Fibroblast of skin of left quadriceps (primary cell): ENCODE results near the gene PIEZO1.

Experiments used
- DNase-seq, 2 experiments: peaks; one replicate each; pipeline ENCODE4 v3.0.0-alpha.2; 2013; ENCODE audit warnings: low read depth in 2 of 2

PIEZO1 gene

GRCh38 chr16:88815901-88816589 is 31.0 kb upstream of the PIEZO1 start:
- no peak for DNase-seq

DNA sequence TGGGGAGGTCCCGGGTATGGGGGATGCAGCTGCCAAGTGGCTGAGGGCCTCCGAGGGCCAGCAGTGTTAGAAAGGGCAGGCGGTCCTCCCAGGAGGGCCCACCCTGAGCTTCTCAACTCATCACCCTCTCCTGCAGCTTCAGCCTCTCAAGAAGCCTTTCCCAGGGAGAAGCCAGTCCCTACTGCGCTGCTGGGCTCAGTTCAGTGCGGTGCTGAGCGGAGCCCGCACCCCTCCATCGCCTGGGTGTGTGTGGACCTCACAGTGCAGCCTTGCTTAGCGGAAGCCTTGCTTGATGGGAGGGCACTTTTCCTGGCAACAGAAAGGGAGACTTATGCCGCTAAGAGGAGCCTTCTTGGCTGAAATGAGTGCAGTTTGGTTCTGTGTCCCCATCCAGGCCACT is 30.2 kb upstream of the PIEZO1 start:
- no peak for DNase-seq

GRCh38 chr16:88814144-88814502 is 29.1 kb upstream of the PIEZO1 start:
- no peak for DNase-seq

GRCh38 chr16:88813269-88814143 is 28.5 kb upstream of the PIEZO1 start:
- DNase-seq, result no peak

DNA sequence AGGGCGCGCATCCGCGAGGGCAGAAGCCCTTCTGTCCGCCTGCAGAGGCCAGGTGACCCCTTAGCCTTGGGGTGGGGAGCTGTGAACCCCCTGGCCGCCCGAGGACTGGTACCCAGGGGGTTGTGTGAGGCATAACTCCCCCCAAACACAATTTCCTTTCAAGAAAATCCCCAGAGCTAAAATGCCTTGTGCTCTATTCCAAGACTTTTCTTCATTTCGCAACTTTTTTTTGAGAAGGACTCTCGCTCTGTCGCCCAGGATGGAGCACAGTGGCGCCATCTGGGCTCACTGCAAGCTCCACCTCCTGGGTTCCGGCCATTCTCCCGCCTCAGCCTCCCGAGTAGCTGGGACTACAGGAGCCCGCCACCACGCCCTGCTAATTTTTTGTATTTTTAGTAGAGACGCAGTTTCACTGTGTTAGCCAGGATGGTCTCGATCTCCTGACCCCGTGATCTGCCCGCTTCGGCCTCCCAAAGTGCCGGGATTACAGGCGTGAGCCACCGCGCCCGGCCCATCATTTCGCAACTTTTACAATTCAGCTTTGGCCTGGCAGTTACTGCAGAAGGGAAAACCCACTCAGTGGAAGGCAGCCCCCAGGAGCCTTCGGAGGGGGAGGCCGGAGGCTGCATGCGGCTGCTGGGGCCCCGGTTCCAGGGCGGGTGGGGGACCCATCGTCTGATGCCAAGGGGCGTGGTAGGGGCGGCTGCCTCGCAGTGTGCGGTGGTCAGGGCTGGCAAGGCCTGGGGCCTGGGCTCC is 27.7 kb upstream of the PIEZO1 start:
- no peak for DNase-seq

GRCh38 chr16:88811769-88812512 is 26.9 kb upstream of the PIEZO1 start, which contains the start of gene APRT:
TSS of gene APRT (minus strand) at chr16:88811928. CDS start at chr16:88811899, 29 bp downstream.
- DNase-seq, result peak; percentile 82 to 84

GRCh38 chr16:88810912-88811768 is 26.1 kb upstream of the PIEZO1 start:
- DNase-seq, result peak; percentile 53 to 61

- no peak for DNase-seq
Measured at GRCh38 chr16:88810166-88810911, 25.3 kb upstream of the PIEZO1 start.

- DNase-seq, result no peak
Measured at GRCh38 chr16:88809676-88810165, 24.7 kb upstream of the PIEZO1 start.

DNA sequence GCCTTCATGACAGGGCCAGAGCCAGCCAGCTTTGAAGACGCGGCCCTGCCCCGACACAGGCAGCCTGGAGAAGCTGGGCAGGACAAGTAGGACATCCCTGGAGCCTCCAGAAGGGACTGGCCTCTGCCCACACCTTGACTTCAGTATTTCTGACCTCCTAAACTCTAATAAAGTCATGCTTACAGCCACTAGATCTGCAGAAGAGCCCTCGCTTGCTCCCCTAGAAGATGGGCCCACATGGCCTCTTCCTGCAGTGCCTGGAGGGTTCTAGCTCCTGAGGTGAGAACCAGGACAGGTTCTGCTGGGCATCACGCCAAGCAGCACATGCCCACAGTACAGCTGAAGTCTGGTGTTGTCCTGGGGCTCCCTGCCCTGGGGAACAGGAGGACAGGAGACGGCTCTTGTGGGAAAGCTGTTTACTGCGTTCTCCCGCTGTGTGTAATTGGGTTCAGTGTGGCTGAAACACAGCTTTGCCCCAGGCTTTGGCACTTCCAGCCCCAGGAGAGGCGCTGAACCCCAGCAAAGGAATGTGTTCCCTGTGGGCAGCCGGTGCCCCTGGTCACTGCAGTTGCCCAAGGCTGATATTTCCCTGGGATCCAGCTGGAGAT is 24.2 kb upstream of the PIEZO1 start:
- DNase-seq, result no peak

DNA sequence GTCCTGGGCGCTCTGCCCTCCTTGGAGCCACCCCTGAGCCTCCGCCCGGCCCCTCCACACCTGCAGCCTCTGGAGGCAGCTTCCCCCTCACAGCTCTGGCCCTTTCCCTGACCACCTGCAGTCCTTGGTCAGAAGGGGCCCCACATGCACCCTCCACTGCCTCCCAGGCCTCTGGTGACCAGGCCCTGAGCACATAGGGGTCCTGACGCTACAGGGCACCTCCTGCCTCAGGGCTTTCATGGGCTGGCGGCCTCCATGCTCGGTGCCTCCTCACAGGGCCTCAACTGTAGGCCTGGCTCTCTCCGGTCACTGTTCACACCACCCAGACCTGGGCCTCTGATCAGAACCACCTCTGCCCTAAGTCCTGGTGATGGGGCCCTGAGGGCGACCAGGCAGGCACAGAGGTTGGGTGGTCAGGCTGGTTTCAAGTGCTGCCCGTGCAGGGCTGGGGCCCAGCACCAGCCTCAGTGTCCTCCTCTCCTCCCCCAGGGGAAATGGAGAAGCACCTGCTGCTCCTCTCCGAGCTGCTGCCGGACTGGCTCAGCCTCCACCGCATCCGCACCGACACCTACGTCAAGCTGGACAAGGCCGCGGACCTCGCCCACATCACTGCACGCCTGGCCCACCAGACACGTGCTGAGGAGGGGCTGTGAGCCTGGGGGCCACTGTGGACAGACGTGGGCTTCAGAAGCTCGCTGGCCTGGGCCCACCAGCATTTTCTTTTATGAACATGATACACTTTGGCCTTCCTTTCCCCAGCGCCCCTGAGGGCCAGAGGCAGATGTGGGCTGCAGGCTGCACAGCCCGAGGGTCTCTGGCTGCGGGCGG is 22.8 kb upstream of the PIEZO1 start:
- no peak for DNase-seq

- DNase-seq, result no peak
Measured at GRCh38 chr16:88807142-88807625, 22.2 kb upstream of the PIEZO1 start.

GRCh38 chr16:88806491-88807111 is 21.6 kb upstream of the PIEZO1 start:
- DNase-seq, result no peak

DNA sequence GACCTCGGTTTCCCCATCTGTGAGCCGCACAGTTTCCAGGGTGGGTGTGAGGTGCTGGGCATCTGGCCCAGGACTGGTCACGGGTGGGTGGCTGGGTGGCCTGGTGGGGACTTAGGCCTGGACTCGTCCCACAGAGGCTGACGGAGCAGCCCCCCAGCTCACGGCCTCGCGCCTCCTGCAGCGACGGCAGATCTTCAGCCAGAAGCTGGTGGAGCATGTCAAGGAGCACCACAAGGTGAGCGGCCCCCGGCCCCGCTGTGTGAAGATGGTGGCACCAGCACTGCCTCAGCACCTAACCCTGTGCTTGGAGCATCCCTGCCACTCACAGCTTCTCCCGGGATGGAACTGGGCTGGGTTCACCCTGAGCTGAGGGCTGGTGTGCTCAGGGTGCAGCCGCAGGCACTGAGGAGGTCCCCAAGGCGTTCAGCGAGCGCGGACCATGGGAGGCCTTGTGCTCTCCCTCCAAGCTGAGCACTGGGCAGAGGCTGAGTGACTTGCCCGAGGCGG is 20.9 kb upstream of the PIEZO1 start:
- DNase-seq, result no peak

GRCh38 chr16:88805340-88805715 is 20.3 kb upstream of the PIEZO1 start:
- DNase-seq, result no peak

GRCh38 chr16:88804552-88805339 is 19.7 kb upstream of the PIEZO1 start:
- DNase-seq, result no peak

GRCh38 chr16:88804173-88804551 is 19.1 kb upstream of the PIEZO1 start:
- no peak for DNase-seq
